ENCODE results near the gene EPB41L2.

DNA sequence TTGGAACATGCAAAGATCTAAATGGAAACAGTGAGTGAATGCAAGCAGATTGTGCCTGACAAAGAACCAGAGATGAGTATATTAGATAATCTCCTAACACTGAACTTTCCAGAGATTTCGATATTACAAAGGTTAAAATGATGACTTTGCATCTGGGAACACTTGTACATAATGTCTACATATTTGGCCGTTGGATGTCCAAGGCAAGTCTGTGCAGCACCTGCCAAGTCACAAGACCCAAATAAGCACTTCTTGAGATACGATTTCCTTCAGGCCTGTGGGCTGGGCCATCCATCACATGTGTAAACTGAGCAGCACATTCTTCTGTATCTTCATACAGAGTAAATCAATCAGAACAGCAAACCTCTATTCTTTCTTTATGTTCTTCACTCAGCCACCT is 268.3 kb downstream of the EPB41L2 start:
- no peak for TF ChIP-seq POLR2AphosphoS5 (IDR thresholded peaks at IDR 0.05)
- TF ChIP-seq, protein P1, sequence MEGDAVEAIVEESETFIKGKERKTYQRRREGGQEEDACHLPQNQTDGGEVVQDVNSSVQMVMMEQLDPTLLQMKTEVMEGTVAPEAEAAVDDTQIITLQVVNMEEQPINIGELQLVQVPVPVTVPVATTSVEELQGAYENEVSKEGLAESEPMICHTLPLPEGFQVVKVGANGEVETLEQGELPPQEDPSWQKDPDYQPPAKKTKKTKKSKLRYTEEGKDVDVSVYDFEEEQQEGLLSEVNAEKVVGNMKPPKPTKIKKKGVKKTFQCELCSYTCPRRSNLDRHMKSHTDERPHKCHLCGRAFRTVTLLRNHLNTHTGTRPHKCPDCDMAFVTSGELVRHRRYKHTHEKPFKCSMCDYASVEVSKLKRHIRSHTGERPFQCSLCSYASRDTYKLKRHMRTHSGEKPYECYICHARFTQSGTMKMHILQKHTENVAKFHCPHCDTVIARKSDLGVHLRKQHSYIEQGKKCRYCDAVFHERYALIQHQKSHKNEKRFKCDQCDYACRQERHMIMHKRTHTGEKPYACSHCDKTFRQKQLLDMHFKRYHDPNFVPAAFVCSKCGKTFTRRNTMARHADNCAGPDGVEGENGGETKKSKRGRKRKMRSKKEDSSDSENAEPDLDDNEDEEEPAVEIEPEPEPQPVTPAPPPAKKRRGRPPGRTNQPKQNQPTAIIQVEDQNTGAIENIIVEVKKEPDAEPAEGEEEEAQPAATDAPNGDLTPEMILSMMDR (IDR thresholded peaks at IDR 0.05): no peak
